HepG2 (cell line): ENCODE measurements around the gene NFX1. TPM values are rescaled to one million over a fixed set of nuclear protein-coding genes. Genes with fewer than 3 reads are reported as not detected.

Experiments used
- AKNA ChIP-seq: sonication (generic); formaldehyde crosslinking; IDR thresholded peaks from 2 replicates; pipeline ENCODE4 v1.4.0; 2020; ENCODE audit warnings: missing genetic modification reagents, borderline replicate concordance
- DNMT1 ChIP-seq: sonication (generic); formaldehyde crosslinking; IDR thresholded peaks from 2 replicates; pipeline ENCODE4 v1.5.1; 2020; ENCODE audit warnings: mild to moderate bottlenecking, missing genetic modification reagents
- HMGXB4 ChIP-seq, 2 experiments: sonication (generic) in 1 of 2; formaldehyde crosslinking in 1 of 2; IDR thresholded peaks; 2 replicates each; pipeline versions ENCODE4 v1.4.0 to v1.6.1; 2018 to 2020; ENCODE audit warnings: missing genetic modification reagents in 2 of 2, borderline replicate concordance in 1 of 2, low read depth in 1 of 2, mild to moderate bottlenecking in 1 of 2, missing biosample characterization in 1 of 2
- HOMEZ ChIP-seq: IDR thresholded peaks from 2 replicates; pipeline ENCODE4 v1.6.1; 2016; ENCODE audit warnings: low read depth
- MAFK ChIP-seq, 2 experiments: IDR thresholded peaks in 1 of 2; conservative IDR thresholded peaks in 1 of 2; 2 replicates each; pipeline ENCODE4 v1.6.1; 2011; ENCODE audit warnings: improper control_type of control experiment in 2 of 2, low read length in 2 of 2
- MED8 ChIP-seq: sonication (generic); formaldehyde crosslinking; IDR thresholded peaks from 2 replicates; pipeline ENCODE4 v1.8.1; 2023; ENCODE audit warnings: mild to moderate bottlenecking, missing genetic modification reagents; ENCODE audit not compliant: insufficient replicate concordance
- NR0B2 ChIP-seq: sonication (generic); formaldehyde crosslinking; IDR thresholded peaks from 2 replicates; pipeline ENCODE4 v1.4.0; 2020; ENCODE audit warnings: mild to moderate bottlenecking, missing genetic modification reagents
- RFXAP ChIP-seq: sonication (generic); formaldehyde crosslinking; IDR thresholded peaks from 2 replicates; pipeline ENCODE4 v1.4.0; 2020; ENCODE audit warnings: missing genetic modification reagents, borderline replicate concordance
- SMYD3 ChIP-seq: sonication (generic); formaldehyde crosslinking; IDR thresholded peaks from 2 replicates; pipeline ENCODE4 v1.8.1; 2023; ENCODE audit warnings: mild to moderate bottlenecking, missing genetic modification reagents
- SNAI1 ChIP-seq: sonication (generic); formaldehyde crosslinking; IDR thresholded peaks from 2 replicates; pipeline ENCODE4 v1.5.0; 2020; ENCODE audit warnings: mild to moderate bottlenecking, missing genetic modification reagents, borderline replicate concordance
- SRSF1 ChIP-seq: fragments of 200-400 bp; formaldehyde crosslinking; optimal IDR thresholded peaks from 2 replicates; pipeline ENCODE3; 2017; ENCODE audit warnings: mild to moderate bottlenecking, low read depth, low read length, moderate library complexity
- THAP11 ChIP-seq: IDR thresholded peaks from 2 replicates; pipeline ENCODE4 v1.6.1; 2016; ENCODE audit warnings: missing biosample characterization, missing genetic modification reagents
- ZBTB3 ChIP-seq: sonication (generic); formaldehyde crosslinking; IDR thresholded peaks from 2 replicates; pipeline ENCODE4 v1.4.0; 2020; ENCODE audit warnings: low read depth, mild to moderate bottlenecking, moderate library complexity, missing genetic modification reagents, borderline replicate concordance
- ZNF292 ChIP-seq: sonication (generic); formaldehyde crosslinking; IDR thresholded peaks from 2 replicates; pipeline ENCODE4 v1.8.1; 2022; ENCODE audit warnings: mild to moderate bottlenecking, low read depth, missing genetic modification reagents, borderline replicate concordance
- ZNF788 ChIP-seq: sonication (generic); formaldehyde crosslinking; IDR thresholded peaks from 2 replicates; pipeline ENCODE4 v1.5.0; 2020; ENCODE audit warnings: mild to moderate bottlenecking, missing genetic modification reagents, borderline replicate concordance
- polyA plus RNA-seq, 8 experiments: library from polyadenylated mRNA; depleted of rRNA in 3 of 8; stranded (reverse) in 7 of 8; unstranded in 1 of 8; fragments of >200 nt; fragmentation: Illumina TruSeq in 4 of 8; extraction: Trizol in 4 of 8; gene quantifications; 2 replicates each; pipeline versions ENCODE4 v1.2.1 to v1.2.3, GENCODE V29; 2011 to 2016; ENCODE audit warnings: low read depth in 4 of 8, missing spikeins in 1 of 8, mixed read lengths in 1 of 8; ENCODE audit not compliant: insufficient read depth in 1 of 8
- total RNA-seq, 5 experiments: library from RNA; depleted of rRNA; stranded (reverse); fragments of >200 nt; fragmentation: Illumina TruSeq; extraction: Trizol; gene quantifications; 2 replicates each; pipeline ENCODE4 v1.2.3, GENCODE V29; 2016; ENCODE audit warnings: low read depth in 1 of 5

Gene NFX1
- total and polyA plus RNA-seq, 2 of the 13 experiments (the other 11 are each of a cell fraction or from before 2014, with no cell fraction given), result 23.9 to 27.5 TPM

GRCh38 chr9:33264473-33265177 lies 25.7 kb upstream of the NFX1 start, which contains the start of the genes BAG1 and CHMP5 (continued):
- TF ChIP-seq AKNA (no peak), ZNF292 (CRISPR knock-in tag) (no peak), HOMEZ (CRISPR knock-in tag) (no peak), SRSF1 (no peak), ZNF788 (CRISPR knock-in tag) (0 out of 2 replicates have a peak, but pooled peaks have one; percentile 41), SNAI1 (CRISPR knock-in tag) (no peak), HMGXB4 (CRISPR knock-in tag; IDR thresholded peaks at IDR 0.05; ENCODE audit: borderline replicate concordance in 1 of 2, low read depth in 1 of 2) (peak; percentile 14 to 18; a peak in 1 of 4 replicates), NR0B2 (CRISPR knock-in tag) (no peak), SMYD3 (no peak), MED8 (CRISPR knock-in tag) (no peak), DNMT1 (0 out of 2 replicates have a peak, but pooled peaks have one; percentile 11), THAP11 (CRISPR knock-in tag) (peak; percentile 85), MAFK (conservative IDR thresholded peaks at IDR 0.05 in 1 of 2, IDR thresholded peaks at IDR 0.05 in 1 of 2; ENCODE audit: low read length in 2 of 2) (no peak), RFXAP (CRISPR knock-in tag) (no peak), ZBTB3 (CRISPR knock-in tag) (peak; percentile 62; the same call in 1 of the 2 replicates)
